NCI-H1694 treated with DMSO at 0.1 percent for 48 hours (cell line): ENCODE data around the gene PAX8.

Source experiments
- DNase-seq: peaks from one replicate; lab custom pipeline; 2025; lab: John Stamatoyannopoulos, UW

PAX8 gene

GRCh38 chr2:113167115-113167932 lies 111.4 kb downstream of the PAX8 start:
- no peak for DNase-seq

- DNase-seq, result no peak
Measured at GRCh38 chr2:113166187-113166645, 112.5 kb downstream of the PAX8 start.
